ENCODE data around the gene LENG9. TPM values are rescaled to one million over a fixed set of nuclear protein-coding genes. Genes with fewer than 3 reads are reported as not detected.

Gene LENG9
- total and polyA plus RNA-seq, 2 experiments from 2014 or later: 0.59 to 7.9 TPM

DNA sequence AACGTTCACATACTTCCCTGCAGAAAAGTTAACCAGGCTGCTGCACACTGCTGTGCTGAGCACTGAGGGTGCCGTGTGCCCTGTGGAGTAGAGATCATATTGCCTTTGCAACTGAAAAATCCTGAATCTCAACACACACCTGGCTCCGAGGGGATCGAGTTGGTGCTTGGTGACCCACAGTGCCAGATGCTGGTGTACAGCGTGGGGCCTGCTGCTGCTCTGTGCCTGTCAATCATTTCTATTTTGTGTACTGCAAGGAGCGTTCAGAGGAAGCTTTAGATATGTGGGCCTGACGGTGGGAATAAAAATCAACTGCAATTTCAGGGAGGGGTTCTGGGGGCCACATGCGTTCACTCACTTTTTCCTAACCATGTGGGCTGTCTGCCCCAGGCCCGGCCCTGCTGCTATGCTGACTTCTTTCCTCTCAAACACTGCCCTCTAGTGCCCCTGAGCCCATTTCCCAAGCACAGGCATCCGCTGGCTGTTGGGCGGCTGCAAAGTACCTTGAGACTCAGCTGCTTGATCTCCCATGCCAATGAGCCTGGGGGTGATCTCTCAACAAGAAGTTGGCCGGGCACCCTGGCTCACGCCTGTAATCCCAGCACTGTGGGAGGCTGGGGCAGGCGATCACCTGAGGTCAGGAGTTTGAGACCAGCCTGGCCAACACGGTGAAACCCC lies 24.3 kb downstream of the LENG9 start:
- Histone ChIP-seq H4K20me1 (ENCODE audit: insufficient read depth, poor library complexity, severe bottlenecking) (peaks cover 18% of the 10 kb centered on the region), H3K36me3 (replicated peaks; ENCODE audit: insufficient read depth, low read depth) (no peaks in the 10 kb centered on the region), H3K79me2 (peaks cover 34% of the 10 kb centered on the region), H3K9me3 (ENCODE audit: low read depth) (no peaks in the 10 kb centered on the region), H3K4me2 (no peak overlapping the region), H3K9me2 (replicated peaks; ENCODE audit: insufficient read depth) (no peaks in the 10 kb centered on the region), H3K27me3 (no peaks in the 10 kb centered on the region), H3K4me3 (no peak overlapping the region), H2AFZ (no peak overlapping the region), H3K27ac (no peak overlapping the region), H3K4me1 (ENCODE audit: insufficient read depth) (no peaks in the 10 kb centered on the region)
- peak; percentile 68 for DNase-seq (ENCODE audit: low spot score)
- 73% methylated on average over 15 of the region's 15 CpGs for WGBS (ENCODE audit: low lambda C conversion rate, missing lambda C conversion rate)
- TF ChIP-seq, protein P1, sequence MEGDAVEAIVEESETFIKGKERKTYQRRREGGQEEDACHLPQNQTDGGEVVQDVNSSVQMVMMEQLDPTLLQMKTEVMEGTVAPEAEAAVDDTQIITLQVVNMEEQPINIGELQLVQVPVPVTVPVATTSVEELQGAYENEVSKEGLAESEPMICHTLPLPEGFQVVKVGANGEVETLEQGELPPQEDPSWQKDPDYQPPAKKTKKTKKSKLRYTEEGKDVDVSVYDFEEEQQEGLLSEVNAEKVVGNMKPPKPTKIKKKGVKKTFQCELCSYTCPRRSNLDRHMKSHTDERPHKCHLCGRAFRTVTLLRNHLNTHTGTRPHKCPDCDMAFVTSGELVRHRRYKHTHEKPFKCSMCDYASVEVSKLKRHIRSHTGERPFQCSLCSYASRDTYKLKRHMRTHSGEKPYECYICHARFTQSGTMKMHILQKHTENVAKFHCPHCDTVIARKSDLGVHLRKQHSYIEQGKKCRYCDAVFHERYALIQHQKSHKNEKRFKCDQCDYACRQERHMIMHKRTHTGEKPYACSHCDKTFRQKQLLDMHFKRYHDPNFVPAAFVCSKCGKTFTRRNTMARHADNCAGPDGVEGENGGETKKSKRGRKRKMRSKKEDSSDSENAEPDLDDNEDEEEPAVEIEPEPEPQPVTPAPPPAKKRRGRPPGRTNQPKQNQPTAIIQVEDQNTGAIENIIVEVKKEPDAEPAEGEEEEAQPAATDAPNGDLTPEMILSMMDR (IDR thresholded peaks at IDR 0.05; ENCODE audit: poor library complexity): peak; percentile 48
- TF ChIP-seq EZH2 (IDR thresholded peaks at IDR 0.05; ENCODE audit: borderline replicate concordance): no peak

DNA sequence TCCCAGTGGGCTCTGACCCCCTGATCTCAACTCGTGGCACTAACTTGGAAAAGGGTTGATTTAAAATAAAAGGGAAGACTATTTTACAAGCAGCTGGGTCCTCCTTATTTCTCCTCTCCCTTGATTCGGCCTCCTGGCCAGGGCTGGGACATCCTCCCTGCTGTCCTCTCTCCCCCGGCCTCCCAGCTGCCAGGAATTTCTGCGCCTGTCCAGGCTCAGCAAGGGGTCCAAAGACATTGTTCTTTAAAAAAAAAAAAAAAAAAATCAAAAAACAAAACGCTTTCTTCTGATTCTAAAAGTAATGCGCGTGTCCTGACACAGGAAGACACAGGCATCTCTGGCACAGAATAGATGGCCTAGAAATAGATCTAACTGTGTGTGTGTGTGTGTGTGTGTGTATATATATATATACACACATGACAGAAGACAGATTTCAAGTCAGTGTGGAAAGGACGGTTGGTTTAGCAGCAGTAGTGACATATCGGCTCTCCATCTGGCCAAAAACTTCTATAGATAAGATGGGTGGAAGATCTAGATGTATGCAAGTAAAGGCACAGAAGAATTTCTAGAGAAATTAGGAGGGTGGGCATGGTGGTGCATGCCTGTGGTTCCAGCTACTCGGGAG lies 26.8 kb downstream of the LENG9 start:
- peaks cover 18% of the 10 kb centered on the region for H4K20me1 ChIP-seq (ENCODE audit: insufficient read depth, poor library complexity, severe bottlenecking)
- TF ChIP-seq, protein P1 (IDR thresholded peaks at IDR 0.05; ENCODE audit: poor library complexity): no peak
- no peak for TF ChIP-seq EZH2 (IDR thresholded peaks at IDR 0.05; ENCODE audit: borderline replicate concordance)
- no peak for TF ChIP-seq EZH2phosphoT487 (IDR thresholded peaks at IDR 0.05; ENCODE audit: low read depth, severe bottlenecking, unreplicated experiment)
- no peak overlapping the region for H3K4me2 ChIP-seq
- no peaks in the 10 kb centered on the region for H3K36me3 ChIP-seq (replicated peaks; ENCODE audit: insufficient read depth, low read depth)
- H3K27me3 ChIP-seq: no peaks in the 10 kb centered on the region
- H3K9me3 ChIP-seq (ENCODE audit: low read depth): no peaks in the 10 kb centered on the region
- peaks cover 17% of the 10 kb centered on the region for H3K79me2 ChIP-seq
- no peak overlapping the region for H3K27ac ChIP-seq
- WGBS (ENCODE audit: low lambda C conversion rate, missing lambda C conversion rate): 93% methylated on average over 10 of the region's 10 CpGs
- no peak for DNase-seq (ENCODE audit: low spot score)
- no peak overlapping the region for H2AFZ ChIP-seq
- H3K4me3 ChIP-seq: no peak overlapping the region
- H3K4me1 ChIP-seq (ENCODE audit: insufficient read depth): no peaks in the 10 kb centered on the region
- H3K9me2 ChIP-seq (replicated peaks; ENCODE audit: insufficient read depth): no peaks in the 10 kb centered on the region

DNA sequence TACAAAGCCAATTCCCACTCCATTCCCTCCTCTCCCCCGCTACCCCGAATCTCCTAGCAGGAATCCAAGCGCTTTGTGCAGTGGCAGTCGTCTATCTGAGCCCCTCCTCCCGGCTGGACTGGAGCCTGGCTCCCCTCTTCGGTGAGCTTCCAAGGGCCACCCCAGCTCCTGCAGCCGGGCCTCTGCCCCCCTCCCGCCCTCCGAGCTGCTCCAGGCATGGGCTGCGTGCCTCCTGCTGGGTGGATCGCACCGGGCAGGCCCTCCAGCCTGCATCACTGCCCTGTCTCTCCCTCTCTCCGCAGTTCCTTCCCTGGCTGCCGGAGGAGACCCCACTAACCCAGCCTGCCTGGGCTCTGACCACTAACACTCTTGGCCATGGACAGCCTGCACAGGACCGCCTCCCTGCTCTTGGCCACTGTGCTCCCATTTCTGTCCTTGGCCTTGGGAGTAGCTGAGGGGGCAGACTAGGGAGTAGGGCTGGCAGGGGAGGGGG lies 27.5 kb downstream of the LENG9 start:
- no peak overlapping the region for H3K4me2 ChIP-seq
- no peaks in the 10 kb centered on the region for H3K9me3 ChIP-seq (ENCODE audit: low read depth)
- no peak overlapping the region for H3K27ac ChIP-seq
- H2AFZ ChIP-seq: no peak overlapping the region
- 70% methylated on average over 9 of the region's 15 CpGs for WGBS (ENCODE audit: low lambda C conversion rate, missing lambda C conversion rate)
- H3K27me3 ChIP-seq: no peaks in the 10 kb centered on the region
- peaks cover 6% of the 10 kb centered on the region for H3K4me1 ChIP-seq (ENCODE audit: insufficient read depth)
- no peak for DNase-seq (ENCODE audit: low spot score)
- H3K36me3 ChIP-seq (replicated peaks; ENCODE audit: insufficient read depth, low read depth): no peaks in the 10 kb centered on the region
- no peak for TF ChIP-seq EZH2 (IDR thresholded peaks at IDR 0.05; ENCODE audit: borderline replicate concordance)
- TF ChIP-seq, protein P1 (IDR thresholded peaks at IDR 0.05; ENCODE audit: poor library complexity): no peak
- no peak for TF ChIP-seq EZH2phosphoT487 (IDR thresholded peaks at IDR 0.05; ENCODE audit: low read depth, severe bottlenecking, unreplicated experiment)
- no peaks in the 10 kb centered on the region for H3K9me2 ChIP-seq (replicated peaks; ENCODE audit: insufficient read depth)
- peaks cover 12% of the 10 kb centered on the region for H3K79me2 ChIP-seq
- H3K4me3 ChIP-seq: no peak overlapping the region
- peaks cover 23% of the 10 kb centered on the region for H4K20me1 ChIP-seq (ENCODE audit: insufficient read depth, poor library complexity, severe bottlenecking)

All from hepatocyte (in vitro differentiated cells).